Muscle layer of duodenum (tissue), 2 donors: ENCODE data around the gene FAM114A1.

Source experiments
- H3K27ac ChIP-seq: one replicate; pipeline ENCODE4 v1.7.0; 2013; ENCODE audit warnings: mild to moderate bottlenecking, low read length
- H3K27me3 ChIP-seq: one replicate; pipeline ENCODE4 v1.7.0; 2013; ENCODE audit warnings: low read depth, mild to moderate bottlenecking, control low read depth, low read length
- H3K36me3 ChIP-seq, 2 donors: one replicate each; pipeline ENCODE4 v1.7.0; 2013; ENCODE audit warnings: low read length in 2 of 2, control low read depth in 1 of 2, mild to moderate bottlenecking in 1 of 2; ENCODE audit not compliant: insufficient read depth in 2 of 2, control insufficient read depth in 1 of 2
- H3K4me1 ChIP-seq, 2 donors: one replicate each; pipeline ENCODE4 v1.7.0; 2013; ENCODE audit warnings: low read length in 2 of 2, mild to moderate bottlenecking in 2 of 2, control low read depth in 1 of 2, moderate library complexity in 1 of 2; ENCODE audit not compliant: insufficient read depth in 2 of 2, control insufficient read depth in 1 of 2
- H3K4me3 ChIP-seq, 2 donors: one replicate each; pipeline ENCODE4 v1.7.0; 2013; ENCODE audit warnings: low read length in 2 of 2, low read depth in 1 of 2, mild to moderate bottlenecking in 1 of 2
- H3K9me3 ChIP-seq, 2 donors: one replicate each; pipeline ENCODE4 v1.7.0; 2013; ENCODE audit warnings: low read length in 2 of 2, control low read depth in 1 of 2, mild to moderate bottlenecking in 1 of 2; ENCODE audit not compliant: control insufficient read depth in 1 of 2
- donor health status: healthy.

The FAM114A1 gene

GRCh38 chr4:38990241-38990640, 122.6 kb downstream of the FAM114A1 start:
- H3K4me3 ChIP-seq, result no peak overlapping the region
- H3K27ac ChIP-seq, result no peak overlapping the region
- H3K9me3 ChIP-seq, result no peaks in the 10 kb centered on the region
- H3K27me3 ChIP-seq, result no peaks in the 10 kb centered on the region
- H3K4me1 ChIP-seq, result no peaks in the 10 kb centered on the region
- H3K36me3 ChIP-seq, result no peaks in the 10 kb centered on the region

DNA sequence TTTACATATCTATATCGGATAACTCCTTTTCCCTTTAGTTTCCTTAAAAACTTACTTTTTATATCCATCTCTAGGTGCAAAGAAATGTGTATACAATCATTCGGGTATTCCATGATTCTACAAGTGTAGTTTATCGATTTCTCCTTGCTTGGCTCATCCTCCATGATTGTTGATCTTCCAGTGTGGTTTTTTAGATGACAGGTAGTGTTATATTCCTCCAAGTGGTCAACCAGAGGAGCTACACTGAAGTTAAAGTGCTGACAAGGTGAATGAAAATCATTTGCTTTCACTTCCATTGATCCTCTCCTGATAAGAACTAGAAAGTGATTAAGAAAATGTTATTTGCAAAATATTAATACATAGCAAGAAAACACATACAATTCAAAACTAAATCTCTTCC, 126.1 kb downstream of the FAM114A1 start:
- Histone ChIP-seq H3K36me3 (no peaks in the 10 kb centered on the region), H3K27ac (no peak overlapping the region), H3K4me1 (no peaks in the 10 kb centered on the region), H3K27me3 (no peaks in the 10 kb centered on the region), H3K4me3 (no peak overlapping the region), H3K9me3 (no peaks in the 10 kb centered on the region)

DNA sequence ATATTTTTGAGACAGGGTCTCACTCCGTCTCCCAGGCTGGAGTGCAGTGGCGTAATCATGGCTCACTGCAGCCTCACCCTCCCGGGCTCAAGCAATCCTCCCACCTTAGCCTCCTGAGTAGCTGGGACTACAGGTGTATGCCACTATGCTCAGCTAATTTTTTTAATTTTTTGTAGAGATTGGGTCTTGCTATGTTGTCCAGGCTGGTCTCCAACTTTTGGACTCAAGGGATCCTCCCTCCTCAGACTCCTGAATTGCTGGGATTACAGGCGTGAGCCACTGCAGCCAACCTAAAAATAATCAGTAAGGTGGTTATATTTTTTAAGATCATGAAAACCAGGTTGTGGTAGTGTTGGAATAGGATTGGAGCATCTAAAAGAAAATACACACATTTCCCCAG, 126.5 kb downstream of the FAM114A1 start:
- Histone ChIP-seq H3K4me3 (no peak overlapping the region), H3K27me3 (no peaks in the 10 kb centered on the region), H3K9me3 (no peaks in the 10 kb centered on the region), H3K4me1 (no peaks in the 10 kb centered on the region), H3K36me3 (no peaks in the 10 kb centered on the region), H3K27ac (no peak overlapping the region)
